Activated CD4-positive, alpha-beta T cell treated with anti-CD3 and anti-CD28 coated beads for 4 hours (primary cell): ENCODE results near the gene AP3B2.
A peak's percentile ranks its signal among the peaks of the same experiment; 100 is the strongest.
"Not testable (repeated sequence)": the region's sequence is repeated elsewhere in the genome, so short reads cannot be mapped to it uniquely, and the experiment has no call there.

Experiments used
- DNase-seq, 2 donors: peaks; one replicate each; pipeline ENCODE4 v3.0.0-alpha.2; 2020

The AP3B2 gene

GRCh38 chr15:82648257-82649103 lies 61.2 kb downstream of the AP3B2 start:
- DNase-seq = no peak

- peak; percentile 42 to 46 for DNase-seq
Observed at GRCh38 chr15:82647835-82648256, 61.8 kb downstream of the AP3B2 start.

GRCh38 chr15:82647045-82647834 lies 62.4 kb downstream of the AP3B2 start, which contains the start of gene CPEB1:
Gene CPEB1 (minus strand): TSS chr15:82647363. CDS start chr15:82628459, 18,904 bp downstream.
- DNase-seq = peak; percentile 50 to 60

- no peak for DNase-seq
Observed at GRCh38 chr15:82646250-82647044, 63.2 kb downstream of the AP3B2 start.

- not testable (repeated sequence) for DNase-seq
Observed at GRCh38 chr15:82644967-82645852, 64.5 kb downstream of the AP3B2 start.

GRCh38 chr15:82643992-82644391 lies 65.7 kb downstream of the AP3B2 start:
- no peak for DNase-seq

- no peak for DNase-seq
Observed at GRCh38 chr15:82642656-82643055, 67.0 kb downstream of the AP3B2 start.

- DNase-seq = no peak
Observed at GRCh38 chr15:82641129-82641798, 68.4 kb downstream of the AP3B2 start.

- no peak for DNase-seq
Observed at GRCh38 chr15:82640672-82641071, 69.0 kb downstream of the AP3B2 start.

GRCh38 chr15:82635798-82636197 lies 73.9 kb downstream of the AP3B2 start:
- no peak for DNase-seq

- no peak for DNase-seq
Observed at GRCh38 chr15:82630033-82630432, 79.6 kb downstream of the AP3B2 start.

GRCh38 chr15:82625136-82625535 lies 84.5 kb downstream of the AP3B2 start:
- DNase-seq = no peak

- DNase-seq = no peak
Observed at GRCh38 chr15:82624438-82624837, 85.2 kb downstream of the AP3B2 start.

- DNase-seq = no peak
Observed at GRCh38 chr15:82624008-82624407, 85.7 kb downstream of the AP3B2 start.

GRCh38 chr15:82621970-82622369 lies 87.7 kb downstream of the AP3B2 start:
- DNase-seq = no peak

- no peak for DNase-seq
Observed at GRCh38 chr15:82613747-82614146, 95.9 kb downstream of the AP3B2 start.

- no peak for DNase-seq
Observed at GRCh38 chr15:82611348-82611747, 98.3 kb downstream of the AP3B2 start.
